SK-MEL-5 (cell line): ENCODE data around the gene ASTN2. TPM values are rescaled to one million over a fixed set of nuclear protein-coding genes. Genes with fewer than 3 reads are reported as not detected.

Experiments
- DNase-seq: peaks from one replicate; pipeline ENCODE4 v3.0.0-alpha.2; 2016; ENCODE audit warnings: low read depth, low spot score
- in situ Hi-C: cut with HindIII; loops from 2 replicates; pipeline ENCODE4 v1.10.0; 2016; ENCODE audit warnings: low sequenced_read_pairs, high pct_unique_total_duplicates, low pct_unique_long_range_greater_than_20kb
- total RNA-seq: library from RNA; depleted of rRNA; stranded (reverse); fragments of >200 nt; shearing (Covaris generic); gene quantifications from 2 replicates; pipeline ENCODE4 v1.2.3, GENCODE V29; 2014

Gene ASTN2
- total RNA-seq, 1 experiment from 2014 or later, result 11.9 TPM

DNA sequence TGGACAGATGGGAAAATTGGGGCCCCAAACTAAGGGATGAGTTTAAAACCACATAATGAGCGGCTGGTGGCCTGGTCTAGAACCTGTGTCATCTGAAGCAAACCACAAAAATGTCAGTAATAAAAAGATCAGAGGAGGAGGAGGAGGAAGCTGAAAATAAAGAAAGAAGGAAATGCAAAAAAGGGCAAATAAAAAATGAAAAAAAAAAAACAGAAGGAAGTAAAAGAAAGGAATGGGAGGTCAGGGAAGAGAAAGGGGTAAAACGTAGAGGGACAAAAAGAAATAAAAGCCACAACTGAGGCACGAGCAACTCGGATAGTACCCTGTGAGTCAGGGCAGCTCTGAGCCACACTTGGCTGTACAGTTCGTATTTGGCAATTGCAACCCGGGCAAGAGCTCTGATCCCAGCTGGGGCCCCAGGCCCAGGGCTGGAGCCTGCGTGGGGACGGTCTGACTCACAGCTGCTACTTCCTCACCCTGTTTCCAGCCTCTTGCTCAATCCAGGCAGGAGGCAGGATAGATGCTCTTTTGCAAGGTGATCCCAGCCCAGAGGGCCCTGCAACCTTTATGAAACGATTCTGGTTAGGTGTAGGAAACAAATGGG lies 865.7 kb downstream of the ASTN2 start:
- in situ Hi-C loops, result no loop called here
- no peak for DNase-seq

DNA sequence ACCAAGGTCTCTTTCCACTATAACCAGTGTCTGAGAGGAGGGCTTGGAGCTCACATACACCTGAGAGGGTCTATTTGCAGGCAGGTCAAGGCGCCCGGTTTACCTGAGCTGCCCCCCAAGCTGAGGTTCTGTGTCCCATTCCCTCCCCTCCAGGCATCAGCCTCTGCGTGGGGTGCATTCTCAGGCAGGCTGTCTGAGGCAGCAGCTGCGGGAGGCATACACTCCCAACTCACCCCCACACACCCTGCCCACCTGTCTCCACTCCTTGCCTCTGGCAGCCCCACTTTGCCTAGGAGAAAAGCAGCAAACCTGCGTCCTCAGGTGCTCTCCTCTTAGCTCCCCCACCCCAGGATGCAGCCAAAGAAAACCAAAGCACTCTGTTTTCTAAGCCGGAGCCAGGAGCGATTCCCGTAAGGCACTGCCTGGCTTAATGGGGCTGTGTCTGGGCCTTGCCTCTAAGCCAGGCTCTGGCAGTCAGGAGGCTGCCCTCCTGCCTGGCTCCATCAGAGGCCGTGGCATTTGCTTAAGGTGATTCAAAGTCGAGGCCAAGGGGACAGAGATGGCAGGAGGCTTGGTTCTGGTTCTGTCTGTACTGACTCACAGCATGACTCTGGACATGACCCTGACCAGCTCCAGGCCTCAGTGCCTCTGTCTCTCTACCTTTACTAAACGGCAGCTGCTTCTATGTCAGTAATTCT lies 867.0 kb downstream of the ASTN2 start:
- no peak for DNase-seq
- in situ Hi-C loops, result no loop called here

DNA sequence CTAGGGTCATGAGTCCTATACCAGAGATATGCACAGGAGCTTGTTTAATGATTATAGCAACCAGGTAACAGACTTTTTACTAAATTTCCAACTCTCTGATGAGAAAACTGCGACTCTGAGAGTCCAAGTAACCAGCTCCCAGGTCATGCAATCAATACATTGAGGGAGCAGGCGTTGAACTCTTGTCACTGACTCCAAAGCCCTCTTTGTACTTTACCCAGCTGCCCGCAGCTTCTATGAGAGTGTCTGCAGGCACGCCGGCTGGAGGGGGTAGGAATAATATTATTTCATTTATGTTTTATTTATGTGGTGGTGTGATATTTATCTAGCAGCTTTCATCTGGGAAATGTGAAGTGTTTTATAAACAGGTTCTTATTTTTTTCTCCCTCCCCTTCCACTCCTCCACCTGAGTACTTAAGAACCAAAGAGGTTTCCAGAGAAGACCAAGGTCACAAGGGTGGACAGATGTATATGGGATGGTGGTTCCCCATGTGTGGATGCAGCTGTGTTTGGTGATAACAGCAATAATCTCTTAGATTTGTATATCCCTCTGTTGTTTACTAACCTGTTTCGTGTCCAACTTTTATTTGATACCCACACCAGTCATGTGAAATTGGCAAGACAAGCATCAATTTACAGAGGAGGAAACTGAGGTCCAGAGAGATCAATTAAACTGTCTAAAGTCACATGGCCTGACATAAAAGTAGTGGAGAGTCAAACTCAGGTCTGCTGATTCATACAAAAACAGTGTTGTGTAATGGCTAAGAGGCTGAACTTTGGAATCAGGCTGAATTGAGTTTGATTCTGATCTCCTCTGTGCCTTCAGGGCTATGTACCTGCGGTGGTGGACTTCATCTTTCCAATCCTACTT lies 867.9 kb downstream of the ASTN2 start:
- in situ Hi-C loops, result no loop called here

DNA sequence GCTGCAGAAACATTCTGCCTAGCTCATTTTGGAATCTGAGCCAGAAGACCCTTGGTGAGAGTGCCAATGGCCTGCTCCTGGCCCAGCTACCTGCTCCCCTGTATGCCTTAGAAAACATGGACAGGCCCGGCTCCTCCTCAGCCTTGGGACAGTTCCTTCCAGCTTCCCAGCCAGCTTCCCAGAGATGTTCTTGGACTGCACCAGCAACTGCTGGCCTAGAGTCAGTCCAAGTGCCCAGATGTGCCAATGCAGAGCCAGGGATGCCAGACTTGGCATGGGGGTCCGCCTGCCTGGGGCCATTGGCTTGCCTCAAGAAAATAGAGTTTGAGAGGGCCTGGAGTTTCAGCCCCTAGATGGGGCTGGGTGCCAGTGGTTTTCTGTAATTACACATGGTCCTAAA lies 870.0 kb downstream of the ASTN2 start:
- no peak for DNase-seq
- in situ Hi-C loops, result no loop called here

More for the DNA sequence above, 867.9 kb downstream of the ASTN2 start:
- no peak for DNase-seq

DNA sequence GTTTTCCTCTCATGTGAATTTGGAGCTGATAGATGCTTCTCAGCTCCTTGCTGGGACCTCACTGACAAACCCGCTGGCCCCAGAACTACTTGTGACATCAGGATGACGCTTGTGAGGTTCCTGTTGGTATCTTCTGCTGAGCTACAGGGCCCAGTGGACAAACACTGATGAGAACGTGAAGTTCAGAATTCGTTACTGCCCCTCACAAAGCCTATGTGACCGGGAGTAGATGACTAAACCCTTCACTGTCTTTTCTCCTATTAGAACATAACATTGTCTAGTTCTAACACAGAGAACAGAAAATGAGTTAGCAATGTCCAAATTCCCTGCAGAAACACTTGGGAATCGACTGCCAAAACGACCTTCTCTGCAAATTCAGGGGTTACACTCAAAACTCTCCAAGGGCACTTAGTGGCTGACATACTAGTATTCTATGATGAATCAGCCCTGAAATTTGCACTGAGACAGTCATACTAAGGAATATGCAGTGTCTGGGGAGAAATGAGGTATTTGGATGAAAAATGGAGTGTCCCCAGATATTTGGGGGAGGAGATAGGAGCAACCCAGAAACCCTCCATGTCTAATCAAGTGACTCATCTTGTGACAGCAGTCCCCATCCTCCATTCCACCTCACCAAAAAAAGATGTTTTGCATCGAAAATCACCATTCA lies 871.0 kb downstream of the ASTN2 start:
- no peak for DNase-seq
- in situ Hi-C loops, result no loop called here

DNA sequence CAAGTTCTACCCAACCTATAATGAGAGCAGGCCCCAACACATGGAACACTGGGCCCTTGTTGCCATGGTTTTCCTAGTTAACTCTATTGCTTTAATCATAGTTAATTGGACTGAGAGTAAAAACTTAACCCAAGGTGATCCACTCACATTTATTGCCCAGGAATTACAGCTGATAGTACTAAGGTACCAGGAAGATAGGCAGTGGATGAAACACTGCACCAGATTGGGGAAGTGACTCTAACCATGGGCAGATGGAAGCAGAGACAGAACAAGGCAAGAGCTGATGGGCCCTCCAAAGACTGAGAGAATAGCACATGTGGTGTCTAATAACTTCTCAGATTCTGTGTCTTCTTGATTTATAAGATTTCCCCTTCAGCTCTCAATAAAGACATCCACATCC lies 873.5 kb downstream of the ASTN2 start:
- in situ Hi-C loops, result no loop called here
- DNase-seq, result no peak

DNA sequence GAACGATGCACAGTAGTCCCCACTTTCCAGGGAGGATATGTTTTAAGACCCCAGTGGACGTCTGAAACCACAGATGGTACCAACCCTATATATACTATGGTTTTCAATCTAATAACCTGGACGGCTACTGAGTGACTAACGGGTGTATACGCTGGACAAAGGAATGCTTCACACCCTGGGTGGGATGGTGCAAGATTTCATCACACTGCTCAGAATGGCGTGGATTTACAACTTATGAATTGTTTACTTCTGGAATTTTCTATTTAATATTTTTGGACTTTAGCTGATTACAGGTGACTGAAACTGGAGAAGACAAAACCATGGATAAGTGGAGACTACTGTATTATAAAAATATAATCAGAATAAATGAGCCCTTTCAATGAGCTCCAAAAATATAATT lies 875.3 kb downstream of the ASTN2 start:
- in situ Hi-C loops, result no loop called here
- no peak for DNase-seq

DNA sequence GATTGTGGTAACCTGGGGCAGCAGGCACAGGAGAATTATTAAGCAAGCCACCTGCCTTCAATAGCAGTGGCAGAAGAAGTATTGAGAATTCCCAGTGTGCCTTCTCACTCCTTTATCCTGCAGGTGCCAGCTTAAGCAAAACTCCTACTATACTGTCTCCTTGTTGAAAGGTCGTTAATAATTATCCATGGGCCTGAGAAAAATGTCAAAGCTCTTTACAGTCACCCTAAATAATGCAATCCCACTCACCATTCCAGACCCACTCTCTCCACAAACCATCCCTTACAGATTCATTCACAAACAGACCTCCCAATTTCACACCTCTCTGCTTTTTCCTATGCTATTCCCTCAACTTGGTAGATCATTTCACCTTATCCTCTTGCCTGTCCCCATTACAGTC lies 889.2 kb downstream of the ASTN2 start:
- in situ Hi-C loops, result no loop called here
- DNase-seq, result no peak

DNA sequence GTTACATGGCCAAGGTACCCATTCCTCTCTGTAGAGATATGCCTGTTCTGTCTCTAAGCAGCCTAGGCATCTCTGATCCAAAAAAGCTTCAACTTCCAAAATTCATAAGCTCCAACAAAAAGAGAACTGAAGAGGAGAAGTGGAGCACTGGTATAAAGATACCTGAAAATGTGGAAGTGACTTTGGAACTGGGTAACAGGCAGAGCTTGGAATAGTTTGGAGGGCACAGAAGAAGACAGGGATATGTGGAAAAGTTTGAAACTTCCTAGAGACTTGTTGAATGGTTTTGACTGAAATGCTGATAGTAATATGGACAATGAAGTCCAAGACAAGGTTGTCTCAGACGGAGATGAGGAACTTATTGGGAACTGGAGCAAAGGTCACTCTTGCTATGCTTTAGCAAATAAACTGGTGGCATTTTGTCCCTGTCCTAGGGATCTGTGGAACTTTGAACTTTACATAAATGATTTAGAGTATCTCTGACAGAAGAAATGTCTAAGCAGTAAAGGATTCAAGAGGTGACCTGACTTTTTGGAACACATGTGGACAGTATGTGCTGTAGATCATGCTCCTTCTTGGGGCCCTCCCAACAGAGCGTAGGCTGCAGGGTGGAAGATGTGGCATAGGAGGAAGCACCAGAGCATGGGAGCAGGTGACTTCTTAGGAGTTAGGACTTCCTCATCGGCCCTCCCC lies 889.9 kb downstream of the ASTN2 start:
- DNase-seq, result no peak
- in situ Hi-C loops, result no loop called here

DNA sequence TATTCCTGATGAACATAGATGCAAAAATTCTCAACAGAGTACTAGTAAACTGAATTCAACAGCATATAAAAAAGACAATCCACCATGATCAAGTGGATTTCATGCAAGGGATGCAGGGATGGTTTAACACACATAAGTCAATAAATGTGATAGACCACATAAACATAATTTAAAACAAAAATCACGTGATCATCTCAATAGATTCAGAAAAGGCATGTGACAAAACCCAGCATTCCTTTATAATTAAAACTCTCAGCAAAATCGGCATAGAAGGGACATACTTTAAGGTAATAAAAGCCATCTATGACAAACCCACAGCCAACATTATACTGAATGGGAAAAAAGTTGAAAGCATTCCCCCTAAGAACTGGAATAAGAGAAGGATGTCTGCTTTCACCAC lies 894.6 kb downstream of the ASTN2 start:
- DNase-seq, result no peak
- in situ Hi-C loops, result no loop called here

DNA sequence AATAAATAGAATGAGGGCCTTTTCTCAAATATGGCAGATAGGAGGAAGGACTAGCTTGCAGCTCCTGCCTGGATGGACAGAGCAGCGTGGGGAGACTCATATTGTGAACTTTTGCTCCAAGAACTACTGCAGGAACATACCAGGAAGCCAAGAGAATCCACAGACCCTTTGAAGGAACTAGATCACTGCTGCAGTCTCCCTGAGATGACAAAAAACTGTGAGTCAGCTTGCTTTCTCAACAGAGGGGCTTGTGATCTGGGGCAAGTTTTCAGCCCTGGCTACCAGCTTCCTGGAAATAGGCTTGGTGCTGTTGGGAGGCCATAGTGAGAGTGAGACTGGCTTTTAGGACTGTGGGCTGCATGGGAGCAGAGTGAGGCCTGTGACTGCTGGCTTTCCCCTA lies 898.4 kb downstream of the ASTN2 start:
- no peak for DNase-seq
- in situ Hi-C loops, result no loop called here

DNA sequence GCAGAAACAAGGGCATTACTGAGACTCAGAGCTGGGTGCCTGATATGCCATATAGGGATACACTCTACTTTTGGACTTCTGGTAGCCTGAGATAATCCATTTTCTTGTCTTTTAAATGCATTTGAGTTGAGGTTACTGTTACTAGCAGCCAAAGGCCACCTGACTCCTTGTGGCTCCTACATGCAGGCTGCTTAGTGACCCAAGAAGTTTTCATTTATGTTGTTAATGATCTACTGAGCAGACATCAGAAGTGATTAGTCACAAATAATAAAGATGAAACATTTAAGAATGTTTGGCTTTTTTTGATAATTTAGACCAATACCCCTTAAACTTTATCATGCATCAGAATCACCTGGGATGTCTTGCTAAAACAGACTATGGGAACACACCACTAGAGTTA lies 899.3 kb downstream of the ASTN2 start:
- in situ Hi-C loops, result no loop called here
- DNase-seq, result no peak

DNA sequence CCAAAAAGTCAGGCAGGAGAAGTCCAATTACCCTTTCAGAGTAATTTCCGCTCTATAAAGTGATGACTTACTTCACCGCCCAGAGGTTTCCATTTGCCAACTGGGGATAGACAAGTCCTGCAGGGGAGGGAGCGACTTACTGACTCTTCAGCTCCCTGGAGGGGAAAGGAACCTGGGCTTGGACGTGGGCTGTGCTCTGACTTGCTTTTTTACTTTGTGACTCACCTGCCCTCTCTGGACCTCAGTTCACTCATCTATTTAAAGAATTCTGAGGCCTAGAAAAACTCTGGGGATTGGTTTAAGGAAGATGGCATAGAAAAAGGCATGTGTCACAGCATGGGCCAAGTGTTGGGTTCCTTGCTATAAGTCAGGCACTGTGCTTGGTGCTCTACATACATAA lies 908.2 kb downstream of the ASTN2 start:
- DNase-seq, result no peak
- in situ Hi-C loops, result no loop called here

DNA sequence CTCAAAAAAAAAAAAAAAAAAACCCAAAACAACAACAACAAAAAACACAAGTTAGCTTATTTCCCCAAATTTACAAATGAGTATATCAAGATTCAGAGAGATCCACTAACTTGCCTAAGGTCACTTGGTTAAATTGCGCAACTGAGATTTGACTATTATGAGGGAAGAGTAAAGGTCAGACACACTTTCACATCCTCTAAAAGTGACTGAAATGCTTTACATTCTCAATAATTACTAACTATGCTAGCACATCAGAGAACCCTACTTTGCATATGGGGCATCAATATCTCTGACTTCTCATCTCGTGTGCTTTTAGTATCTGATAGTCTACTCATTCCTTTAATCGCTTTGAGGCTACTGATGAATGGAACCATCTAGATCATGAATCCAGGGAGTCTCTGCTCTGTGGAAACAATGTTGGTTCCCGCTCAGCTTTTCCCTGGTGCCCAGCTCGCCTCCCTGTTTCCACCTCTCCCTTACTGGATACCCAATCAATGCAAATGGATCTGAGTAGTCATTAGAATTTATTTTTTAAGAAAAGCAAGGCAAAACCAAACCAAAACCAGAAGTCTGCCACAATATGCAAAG lies 909.9 kb downstream of the ASTN2 start:
- no peak for DNase-seq
- in situ Hi-C loops, result no loop called here

DNA sequence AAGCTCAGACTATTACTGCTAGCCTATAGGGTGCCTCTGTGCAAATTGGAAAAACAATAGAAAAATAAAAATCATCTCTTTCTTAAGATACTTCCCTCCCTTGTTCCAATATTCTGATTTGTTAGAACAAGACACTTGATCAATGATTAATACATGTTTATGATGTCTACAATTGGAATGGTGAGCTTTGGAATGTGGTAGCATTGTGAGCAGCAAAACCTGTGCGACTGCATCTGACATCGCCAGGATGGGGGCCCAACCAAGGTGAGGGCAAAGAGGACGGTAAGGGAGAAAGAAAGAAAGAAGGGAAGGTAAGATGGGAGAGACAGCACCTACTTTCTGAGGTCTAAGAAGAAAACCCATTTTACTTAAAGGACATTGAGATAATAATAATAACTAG lies 910.8 kb downstream of the ASTN2 start:
- in situ Hi-C loops, result no loop called here
- no peak for DNase-seq

DNA sequence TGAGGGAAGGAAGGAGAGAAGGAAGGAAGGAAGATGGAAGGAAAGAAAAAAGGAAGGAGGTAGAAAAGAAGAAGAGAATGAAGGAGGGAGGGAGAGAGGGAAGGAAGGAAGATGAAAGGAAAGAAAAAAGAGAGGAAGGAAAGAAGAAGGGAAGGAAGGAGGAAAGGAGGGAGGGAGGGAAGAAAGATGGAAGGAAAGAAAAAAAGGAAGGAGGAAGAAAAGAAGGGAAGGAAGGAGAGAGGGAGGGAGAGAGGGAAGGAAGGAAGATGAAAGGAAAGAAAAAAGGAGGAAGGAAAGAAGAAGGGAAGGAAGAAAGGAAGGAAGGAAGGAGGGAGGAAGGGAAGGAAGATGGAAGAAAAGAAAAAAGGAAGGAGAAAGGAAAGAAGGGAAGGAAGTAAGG lies 912.1 kb downstream of the ASTN2 start:
- in situ Hi-C loops, result no loop called here
- DNase-seq, result no peak

DNA sequence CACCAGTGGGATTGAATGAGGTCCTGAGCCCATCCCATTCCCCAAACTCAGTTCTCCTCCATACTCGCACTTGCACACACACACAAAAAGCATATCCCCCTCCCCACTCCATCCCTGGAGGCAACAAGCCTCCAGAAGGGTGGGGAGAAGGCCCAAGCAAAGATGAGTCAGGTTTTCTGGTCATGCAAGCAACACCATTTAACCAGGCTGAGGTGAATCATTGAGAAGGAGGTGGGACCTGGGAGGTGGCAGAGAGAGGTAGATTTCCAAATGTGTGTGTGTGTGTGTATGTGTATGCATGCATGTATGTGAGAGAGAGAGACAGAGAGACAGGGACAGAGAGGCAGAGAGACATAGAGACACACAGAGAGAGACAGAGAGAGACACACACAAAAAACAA lies 913.0 kb downstream of the ASTN2 start:
- no peak for DNase-seq
- in situ Hi-C loops, result no loop called here
